DMS 273 (cell line): ENCODE data around the gene ZEB1.
"Not testable (repeated sequence)": the region's sequence is repeated elsewhere in the genome, so short reads cannot be mapped to it uniquely, and the experiment has no call there.

Experiments used
- DNase-seq: peaks from one replicate; lab custom pipeline; 2025; ENCODE audit not compliant: unreplicated experiment; lab: John Stamatoyannopoulos, UW

ZEB1 gene

GRCh38 chr10:31484431-31485135 lies 165.6 kb downstream of the ZEB1 start:
- DNase-seq, result no peak

GRCh38 chr10:31490858-31491504 lies 172.0 kb downstream of the ZEB1 start:
- peak; percentile 42 for DNase-seq

GRCh38 chr10:31507427-31507826 lies 188.4 kb downstream of the ZEB1 start:
- no peak for DNase-seq

GRCh38 chr10:31508234-31508633 lies 189.2 kb downstream of the ZEB1 start:
- DNase-seq, result no peak

- DNase-seq, result no peak
Observed at GRCh38 chr10:31508882-31509281, 189.9 kb downstream of the ZEB1 start.

- DNase-seq, result no peak
Observed at GRCh38 chr10:31509989-31510388, 191.0 kb downstream of the ZEB1 start.

- DNase-seq, result no peak
Observed at GRCh38 chr10:31515116-31515515, 196.1 kb downstream of the ZEB1 start.

- no peak for DNase-seq
Observed at GRCh38 chr10:31515819-31516402, 196.9 kb downstream of the ZEB1 start.

GRCh38 chr10:31520986-31521831 lies 202.2 kb downstream of the ZEB1 start:
- no peak for DNase-seq

- DNase-seq, result no peak
Observed at GRCh38 chr10:31522820-31523219, 203.8 kb downstream of the ZEB1 start.

GRCh38 chr10:31524460-31524859 lies 205.4 kb downstream of the ZEB1 start:
- DNase-seq, result no peak

GRCh38 chr10:31526178-31526577 lies 207.2 kb downstream of the ZEB1 start:
- DNase-seq, result no peak

- no peak for DNase-seq
Observed at GRCh38 chr10:31526681-31527080, 207.7 kb downstream of the ZEB1 start.

GRCh38 chr10:31528831-31529230 lies 209.8 kb downstream of the ZEB1 start:
- DNase-seq, result no peak

- DNase-seq, result no peak
Observed at GRCh38 chr10:31536302-31536701, 217.3 kb downstream of the ZEB1 start.

- no peak for DNase-seq
Observed at GRCh38 chr10:31549896-31550295, 230.9 kb downstream of the ZEB1 start.

GRCh38 chr10:31554556-31554955 lies 235.5 kb downstream of the ZEB1 start:
- no peak for DNase-seq

- DNase-seq, result peak; percentile 1
Observed at GRCh38 chr10:31557854-31558253, 238.8 kb downstream of the ZEB1 start.

- not testable (repeated sequence) for DNase-seq
Observed at GRCh38 chr10:31568252-31568861, 249.3 kb downstream of the ZEB1 start.

GRCh38 chr10:31574577-31574976 lies 255.6 kb downstream of the ZEB1 start:
- no peak for DNase-seq
